ENCODE measurements around the gene CD9. TPM values are rescaled to one million over a fixed set of nuclear protein-coding genes. Genes with fewer than 3 reads are reported as not detected.

CD9 gene
- total and polyA plus RNA-seq, 2 of the 8 experiments (the other 6 are each of a cell fraction or from before 2014, with no cell fraction given): 168 to 319 TPM

- H4K5ac ChIP-seq (ENCODE audit: insufficient read length, low read depth, low read length): no peak overlapping the region
- H4K8ac ChIP-seq (ENCODE audit: extremely low read depth, insufficient read depth, low read length): no peak overlapping the region
- no peak overlapping the region for H2AK5ac ChIP-seq (ENCODE audit: low read depth, low read length)
- H2BK5ac ChIP-seq (ENCODE audit: low read depth, low read length): no peak overlapping the region
- H3K27me3 ChIP-seq (replicated peaks in 1 of 4; ENCODE audit: control insufficient read depth in 3 of 4, extremely low read depth in 1 of 4, insufficient read depth in 3 of 4, low read length in 3 of 4): no peaks in the 10 kb centered on the region
- H3K79me1 ChIP-seq (ENCODE audit: low read depth, low read length): no peaks in the 10 kb centered on the region
- FAIRE-seq (no peak), DNase-seq (ENCODE audit: low read depth in 1 of 2, low spot score in 2 of 2) (no peak)
- H2AFZ ChIP-seq (ENCODE audit: low read length): no peak overlapping the region
- no peak overlapping the region for H2BK120ac ChIP-seq (replicated peaks; ENCODE audit: low read depth, low read length)
- no peaks in the 10 kb centered on the region for H3K23me2 ChIP-seq (ENCODE audit: low read depth, low read length)
- no peak overlapping the region for H2BK20ac ChIP-seq (ENCODE audit: low read length)
- no peaks in the 10 kb centered on the region for H4K20me1 ChIP-seq (replicated peaks in 1 of 2; ENCODE audit: control insufficient read depth in 1 of 2, insufficient read depth in 2 of 2, low read length in 2 of 2)
- H3K14ac ChIP-seq (ENCODE audit: insufficient read length): no peak overlapping the region
- H3K4ac ChIP-seq (replicated peaks; ENCODE audit: insufficient read length, low read depth, low read length): no peak overlapping the region
- H3K4me2 ChIP-seq (ENCODE audit: insufficient read depth in 1 of 2, low read depth in 2 of 2, low read length in 2 of 2): no peak overlapping the region
- H3K27ac ChIP-seq (ENCODE audit: low read depth, low read length): no peak overlapping the region
- no peaks in the 10 kb centered on the region; a peak in 1 of 4 replicates for H3K9me3 ChIP-seq (ENCODE audit: insufficient read depth in 2 of 2, low read depth in 1 of 2, low read length in 1 of 2)
- no peak overlapping the region for H2BK12ac ChIP-seq (ENCODE audit: low read depth, low read length)
- POLR2A ChIA-PET (ENCODE audit: partially characterized antibody): no interaction called here
- WGBS, 2 experiments (ENCODE audit: extremely low coverage in 1 of 2, insufficient coverage in 1 of 2, insufficient read length in 1 of 2, insufficient replicate concordance in 2 of 2, low coverage in 1 of 2, low lambda C conversion rate in 2 of 2, missing lambda C conversion rate in 1 of 2): 89% methylated on average over 20 of the region's 21 CpGs; no CpG with 5 or more reads in 1 of the 2 experiments
- H4K91ac ChIP-seq (replicated peaks; ENCODE audit: insufficient read length, low read length): no peak overlapping the region
- H3K23ac ChIP-seq (ENCODE audit: insufficient read length): no peak overlapping the region
- no peak overlapping the region for H3K4me3 ChIP-seq (ENCODE audit: extremely low read depth in 1 of 4, insufficient read depth in 2 of 4, low read depth in 3 of 4, low read length in 4 of 4)
- H3K18ac ChIP-seq (ENCODE audit: extremely low read depth, low read length): no peak overlapping the region
- H2BK15ac ChIP-seq (ENCODE audit: low read length): no peak overlapping the region
- H3K79me2 ChIP-seq (ENCODE audit: control insufficient read depth in 1 of 2, insufficient read depth in 2 of 2, low read length in 2 of 2): no peaks in the 10 kb centered on the region
- CTCF ChIA-PET (ENCODE audit: partially characterized antibody): interaction anchor here (1.2 kb wide), 1 partner anchor 78 kb away, joined by 3 read pairs; no protein-coding TSS in a partner anchor
- H3K36me3 ChIP-seq (ENCODE audit: control insufficient read depth in 2 of 4, insufficient read depth in 4 of 4, low read length in 3 of 4): no peaks in the 10 kb centered on the region
- no peak overlapping the region for H3K9ac ChIP-seq (replicated peaks in 1 of 4; ENCODE audit: extremely low read depth in 1 of 4, low read depth in 3 of 4, low read length in 3 of 4)
- H3K56ac ChIP-seq (replicated peaks; ENCODE audit: insufficient read length, low read depth, low read length): no peak overlapping the region
- H3K4me1 ChIP-seq (replicated peaks in 1 of 4; ENCODE audit: control insufficient read depth in 3 of 4, insufficient read depth in 4 of 4, low read length in 3 of 4): no peaks in the 10 kb centered on the region
- no peak for TF ChIP-seq CBX5 (IDR thresholded peaks at IDR 0.05; ENCODE audit: low read depth, low read length)
- no peak for TF ChIP-seq POU5F1 (IDR thresholded peaks at IDR 0.05; ENCODE audit: low read depth, low read length)
- TF ChIP-seq BACH1 (IDR thresholded peaks at IDR 0.05; ENCODE audit: low read length): no peak
- no peak for TF ChIP-seq CBX8 (IDR thresholded peaks at IDR 0.05; ENCODE audit: borderline replicate concordance, low read depth, low read length)
- TF ChIP-seq CTCF (IDR thresholded peaks at IDR 0.05; ENCODE audit: control extremely low read depth in 1 of 3, insufficient read depth in 1 of 3, low read depth in 1 of 3, low read length in 3 of 3): no peak
- no peak for TF ChIP-seq ASH2L (IDR thresholded peaks at IDR 0.05; ENCODE audit: low read length)
- TF ChIP-seq CTBP2 (IDR thresholded peaks at IDR 0.05; ENCODE audit: borderline replicate concordance, insufficient read depth, insufficient read length, low read length): no peak
- no peak for TF ChIP-seq TAF1 (IDR thresholded peaks at IDR 0.05; ENCODE audit: low read depth, low read length)
- no peak for TF ChIP-seq RXRA (IDR thresholded peaks at IDR 0.05; ENCODE audit: insufficient read depth, low read depth, low read length)
- TF ChIP-seq CHD1 (IDR thresholded peaks at IDR 0.05; ENCODE audit: low read depth, low read length): no peak
- no peak for TF ChIP-seq SIN3A (conservative IDR thresholded peaks at IDR 0.05 in 1 of 2, IDR thresholded peaks at IDR 0.05 in 1 of 2; ENCODE audit: low read depth in 1 of 2, low read length in 2 of 2)
Measured at GRCh38 chr12:6171409-6172015, 28.7 kb upstream of the CD9 start.

All from H1 (cell line).